ENCODE data around the gene SLC49A4.
"Not testable (repeated sequence)": the region's sequence is repeated elsewhere in the genome, so short reads cannot be mapped to it uniquely, and the experiment has no call there.

Gene SLC49A4, protein sequence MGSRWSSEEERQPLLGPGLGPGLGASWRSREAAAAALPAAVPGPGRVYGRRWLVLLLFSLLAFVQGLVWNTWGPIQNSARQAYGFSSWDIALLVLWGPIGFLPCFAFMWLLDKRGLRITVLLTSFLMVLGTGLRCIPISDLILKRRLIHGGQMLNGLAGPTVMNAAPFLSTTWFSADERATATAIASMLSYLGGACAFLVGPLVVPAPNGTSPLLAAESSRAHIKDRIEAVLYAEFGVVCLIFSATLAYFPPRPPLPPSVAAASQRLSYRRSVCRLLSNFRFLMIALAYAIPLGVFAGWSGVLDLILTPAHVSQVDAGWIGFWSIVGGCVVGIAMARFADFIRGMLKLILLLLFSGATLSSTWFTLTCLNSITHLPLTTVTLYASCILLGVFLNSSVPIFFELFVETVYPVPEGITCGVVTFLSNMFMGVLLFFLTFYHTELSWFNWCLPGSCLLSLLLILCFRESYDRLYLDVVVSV

DNA sequence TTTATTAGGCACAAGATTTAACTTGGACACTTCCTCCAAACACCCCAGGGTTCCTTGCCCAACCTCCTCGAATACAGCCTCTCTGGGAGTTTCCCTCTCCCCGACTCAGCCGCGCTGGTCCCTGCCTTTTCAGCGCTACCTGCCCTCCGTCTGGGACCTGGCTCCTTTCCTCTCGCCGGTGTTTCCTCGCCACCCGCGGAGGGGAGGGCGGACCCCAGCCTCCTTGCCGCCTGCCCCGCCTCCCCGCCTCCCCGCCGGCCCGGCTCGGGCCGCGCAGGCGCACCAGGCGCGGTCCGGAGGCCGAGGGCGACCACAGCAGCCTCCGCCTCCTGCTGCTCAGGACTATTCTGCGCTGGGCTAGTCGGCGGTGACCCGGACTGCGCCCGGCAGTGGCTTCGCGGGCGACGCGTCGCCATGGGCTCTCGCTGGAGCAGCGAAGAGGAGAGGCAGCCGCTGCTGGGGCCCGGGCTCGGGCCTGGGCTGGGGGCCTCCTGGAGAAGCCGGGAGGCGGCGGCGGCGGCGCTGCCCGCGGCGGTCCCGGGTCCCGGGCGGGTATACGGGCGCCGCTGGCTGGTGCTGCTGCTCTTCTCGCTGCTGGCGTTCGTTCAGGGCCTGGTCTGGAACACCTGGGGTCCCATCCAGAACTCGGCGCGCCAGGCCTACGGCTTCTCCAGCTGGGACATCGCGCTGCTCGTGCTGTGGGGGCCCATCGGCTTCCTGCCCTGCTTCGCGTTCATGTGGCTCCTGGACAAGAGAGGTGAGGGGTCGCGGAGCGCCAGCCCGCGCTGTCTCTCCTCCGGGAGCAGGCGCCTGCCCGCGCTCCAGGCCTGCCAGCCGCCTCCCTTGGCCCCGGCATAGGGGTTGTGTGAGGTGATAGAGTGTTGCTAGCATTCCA, at the start of gene SLC49A4:
Gene SLC49A4, plus strand, starts transcription at position 291 of the 895 bp plus-strand sequence. Its CDS starts 124 bp downstream, at position 415.
- no peak for DNase-seq

DNA sequence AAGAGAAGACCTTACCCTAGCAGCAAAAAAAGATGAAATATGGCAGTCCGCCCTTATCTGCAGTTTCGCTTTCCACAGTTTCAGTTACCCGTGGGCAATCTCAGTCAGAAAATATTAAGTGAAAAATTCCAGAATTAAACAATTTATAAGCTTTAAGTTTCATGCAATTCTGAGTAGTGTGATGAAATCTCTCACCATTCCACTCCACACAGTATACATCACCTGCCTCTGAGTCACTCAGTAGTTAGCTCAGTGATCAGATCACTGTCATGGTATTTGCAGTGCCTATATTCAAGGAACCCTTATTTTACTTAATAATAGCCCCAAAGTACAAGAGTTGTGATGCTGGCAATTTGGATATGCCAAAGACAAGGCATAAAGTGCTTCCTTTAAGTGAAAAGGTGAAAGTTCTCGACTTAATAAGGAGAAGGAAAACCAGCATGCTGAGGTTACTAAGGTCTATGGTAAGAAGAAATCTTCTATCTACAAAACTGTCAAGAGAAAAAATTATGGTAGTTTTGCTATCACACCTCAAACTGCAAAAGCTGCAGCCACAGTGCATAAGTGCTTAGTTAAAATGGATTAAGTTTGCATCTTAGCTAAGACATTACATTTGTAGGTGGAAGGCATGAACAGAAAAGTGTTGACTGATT, 49.4 kb upstream of the SLC49A4 start:
- DNase-seq = no peak

DNA sequence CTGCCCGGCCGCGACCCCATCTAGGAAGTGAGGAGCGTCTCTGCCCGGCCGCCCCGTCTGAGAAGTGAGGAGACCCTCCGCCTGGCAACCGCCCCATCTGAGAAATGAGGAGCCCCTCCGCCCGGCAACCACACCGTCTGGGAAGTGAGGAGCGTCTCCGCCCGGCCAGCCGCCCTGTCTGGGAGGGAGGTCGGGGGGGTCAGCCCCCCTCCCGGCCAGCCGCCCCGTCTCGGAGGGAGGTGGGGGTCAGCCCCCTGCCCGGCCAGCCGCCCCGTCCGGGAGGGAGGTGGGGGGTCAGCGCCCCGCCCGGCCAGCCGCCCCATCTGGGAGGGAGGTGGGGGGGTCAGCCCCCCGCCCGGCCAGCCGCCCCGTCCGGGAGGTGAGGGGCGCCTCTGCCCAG, 47.6 kb upstream of the SLC49A4 start:
- DNase-seq = not testable (repeated sequence)

DNA sequence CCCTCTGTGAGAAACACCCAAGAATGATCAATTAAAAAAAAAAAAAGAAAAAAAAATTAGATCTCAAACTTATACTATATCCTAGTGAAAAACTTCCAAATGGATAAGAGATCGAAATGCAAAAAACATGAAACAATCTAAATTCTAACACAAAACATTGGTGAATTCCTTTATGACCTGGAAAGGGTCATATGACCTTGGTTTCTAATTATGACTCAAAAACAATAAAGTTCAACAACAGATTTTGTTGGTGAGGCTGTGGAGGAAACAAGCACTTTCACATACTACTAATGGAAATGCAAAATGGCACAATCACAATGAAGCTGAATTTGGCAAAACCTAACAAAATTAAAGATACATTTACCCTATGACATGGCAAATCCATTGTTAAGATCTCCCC, 46.5 kb upstream of the SLC49A4 start:
- DNase-seq = no peak

DNA sequence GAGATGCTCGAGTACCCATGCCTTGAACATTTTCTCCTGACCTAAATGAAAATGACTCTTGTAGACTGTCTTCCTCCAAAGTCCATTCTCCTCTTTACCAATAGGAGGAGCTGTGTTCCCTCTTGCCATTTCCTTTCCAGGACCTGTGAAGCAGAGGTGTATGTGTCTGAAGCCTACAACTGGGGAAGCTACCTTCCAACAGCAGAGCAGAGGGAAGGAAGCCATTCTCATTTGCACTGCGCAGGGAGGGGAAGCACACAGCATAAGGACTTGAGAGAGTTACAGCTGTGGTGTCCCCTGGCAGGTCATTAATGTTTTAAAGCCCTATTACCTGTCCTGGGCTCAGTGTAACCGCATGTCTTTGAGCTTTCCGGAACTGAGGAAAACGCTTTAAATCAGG, 39.9 kb upstream of the SLC49A4 start:
- no peak for DNase-seq

DNA sequence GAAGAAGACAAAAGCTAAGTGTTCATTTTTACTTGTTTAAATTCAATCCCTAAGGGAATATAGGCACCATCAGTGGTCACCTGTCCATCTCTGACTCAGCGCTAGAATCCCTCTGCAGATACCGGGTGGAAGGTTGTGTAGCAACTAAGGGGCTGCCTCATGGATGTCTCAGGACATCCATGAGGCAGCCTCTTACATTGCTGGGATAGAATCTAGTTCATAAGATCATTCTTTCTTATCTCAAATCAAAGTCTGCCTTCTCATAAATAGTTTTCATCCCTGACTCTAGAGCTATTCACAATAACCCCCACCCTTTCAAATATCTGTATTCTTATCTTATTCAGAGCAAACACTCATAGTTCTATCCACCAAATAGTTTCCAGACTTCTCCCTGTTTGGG, 39.4 kb upstream of the SLC49A4 start:
- no peak for DNase-seq

DNA sequence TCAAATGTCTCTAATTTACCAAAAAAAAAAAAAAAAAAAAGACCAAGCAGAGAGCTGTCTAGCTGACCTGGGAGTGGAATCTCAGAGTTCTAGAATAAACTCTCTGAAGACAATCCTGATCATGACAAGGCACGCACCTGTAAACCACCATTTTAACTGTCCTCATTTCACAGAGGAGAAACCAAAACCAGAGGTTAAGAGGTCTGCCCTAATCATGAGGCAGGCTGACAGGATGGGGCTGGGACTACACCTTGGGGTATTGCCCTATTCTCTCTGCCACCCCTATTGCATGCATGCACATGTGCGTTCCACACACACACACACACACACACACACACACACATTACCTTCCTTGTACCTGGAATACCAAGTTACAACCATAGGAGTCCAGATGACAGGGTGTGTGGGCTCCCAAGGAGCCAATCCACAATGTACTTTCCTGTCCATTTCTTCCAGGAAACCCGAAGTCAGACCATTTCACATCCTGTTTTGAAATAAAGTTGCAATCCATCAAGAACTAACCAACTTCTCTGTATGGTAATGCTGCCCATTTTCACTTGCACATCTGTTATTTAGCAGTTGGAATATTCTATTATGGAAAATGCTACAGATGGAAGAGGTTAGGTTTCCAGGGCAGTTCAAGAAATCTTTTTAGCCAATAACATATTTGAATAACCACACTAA, 35.9 kb upstream of the SLC49A4 start:
- no peak for DNase-seq

DNA sequence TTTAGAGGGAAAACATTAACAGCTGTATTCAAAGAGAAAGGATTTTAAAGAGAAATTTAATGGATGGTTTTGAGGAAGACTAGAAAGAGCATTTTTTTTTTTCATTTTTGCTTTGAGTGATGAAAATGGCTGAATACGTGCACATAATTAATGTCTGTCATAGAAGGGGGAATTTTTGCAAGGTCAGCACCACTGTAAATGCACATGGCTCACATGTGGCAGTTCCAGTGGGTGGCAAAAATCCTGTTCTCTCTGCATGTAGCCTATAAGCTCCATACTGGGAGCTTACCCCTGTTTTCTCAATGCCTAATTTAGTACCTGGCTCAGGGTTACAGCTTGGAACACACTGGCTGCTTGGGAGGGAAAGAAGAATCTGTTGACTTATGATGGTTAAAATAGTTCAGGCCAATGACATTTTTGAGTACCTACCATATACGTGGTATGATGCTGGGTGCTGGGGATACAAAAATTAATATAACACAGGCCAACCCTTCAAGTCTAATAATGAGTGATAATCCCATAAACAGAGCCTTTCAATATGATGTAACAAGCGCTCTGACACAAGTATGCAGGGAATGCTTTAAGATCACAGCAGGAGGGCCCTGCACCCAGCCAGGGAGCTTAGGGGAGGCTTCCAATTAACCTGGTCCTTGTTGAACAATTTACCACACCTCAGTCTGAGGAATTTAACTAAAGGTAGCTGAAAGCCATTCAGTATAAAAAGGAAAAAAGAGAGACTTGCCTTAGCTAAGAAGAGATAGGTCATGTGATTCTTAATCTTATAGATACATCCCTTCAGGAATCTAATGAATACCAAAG, 34.2 kb upstream of the SLC49A4 start:
- DNase-seq = no peak

DNA sequence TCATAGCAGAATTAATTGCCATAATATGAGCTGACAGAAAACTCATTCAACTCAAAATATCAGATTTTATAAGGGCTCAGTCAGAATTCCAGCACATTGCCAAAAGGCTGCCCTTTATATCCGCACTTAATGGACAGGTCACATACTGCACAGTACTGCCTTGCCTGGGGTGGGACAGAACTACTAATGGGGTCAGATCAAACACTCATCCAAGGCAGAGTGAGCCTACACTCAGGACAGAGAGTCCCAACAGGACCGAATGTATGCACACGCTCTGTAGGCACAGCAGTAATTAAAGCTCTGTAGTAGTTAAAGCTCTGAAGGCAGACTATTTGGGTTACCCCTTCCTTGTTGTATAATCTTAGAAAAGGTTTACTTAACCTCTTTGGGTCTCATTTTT, 28.4 kb upstream of the SLC49A4 start:
- no peak for DNase-seq

DNA sequence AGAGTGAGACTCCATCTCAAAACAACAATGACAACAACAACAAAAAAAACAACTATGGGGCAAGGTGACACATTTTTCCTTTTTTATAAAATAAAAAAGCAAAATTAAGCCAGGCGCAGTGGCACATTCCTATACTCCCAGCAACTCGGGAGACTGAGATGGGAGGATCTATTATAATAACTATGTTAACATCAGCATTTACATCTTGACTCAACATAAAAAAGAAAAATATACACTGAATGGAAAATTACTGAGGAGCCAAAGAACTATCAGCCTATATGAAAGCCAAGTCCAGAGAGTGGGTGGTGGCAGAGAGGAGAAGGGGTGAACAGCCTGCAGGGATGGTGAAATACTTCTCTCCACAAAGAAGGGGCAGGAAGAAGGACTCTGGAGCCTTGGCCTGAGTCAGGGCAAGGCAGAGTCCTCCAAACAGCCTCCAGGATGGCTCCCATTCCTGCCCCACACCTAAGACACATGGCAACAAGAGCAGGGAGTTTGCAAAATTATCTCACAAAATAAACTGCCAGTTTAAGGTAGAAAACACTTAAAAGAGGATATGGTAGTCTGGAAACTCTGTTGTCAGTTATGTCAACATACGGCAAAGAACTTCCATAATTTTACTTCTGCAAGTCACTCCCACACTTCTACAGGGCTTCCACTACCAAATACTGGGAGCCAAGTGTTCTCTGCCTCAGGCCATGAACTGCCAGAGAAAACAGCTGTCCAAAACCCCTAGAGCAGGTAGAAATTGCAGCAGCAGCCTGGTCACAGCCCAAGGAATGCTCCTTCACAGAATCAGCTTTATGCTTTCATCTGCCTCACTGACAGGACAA, 27.1 kb upstream of the SLC49A4 start:
- DNase-seq = no peak

DNA sequence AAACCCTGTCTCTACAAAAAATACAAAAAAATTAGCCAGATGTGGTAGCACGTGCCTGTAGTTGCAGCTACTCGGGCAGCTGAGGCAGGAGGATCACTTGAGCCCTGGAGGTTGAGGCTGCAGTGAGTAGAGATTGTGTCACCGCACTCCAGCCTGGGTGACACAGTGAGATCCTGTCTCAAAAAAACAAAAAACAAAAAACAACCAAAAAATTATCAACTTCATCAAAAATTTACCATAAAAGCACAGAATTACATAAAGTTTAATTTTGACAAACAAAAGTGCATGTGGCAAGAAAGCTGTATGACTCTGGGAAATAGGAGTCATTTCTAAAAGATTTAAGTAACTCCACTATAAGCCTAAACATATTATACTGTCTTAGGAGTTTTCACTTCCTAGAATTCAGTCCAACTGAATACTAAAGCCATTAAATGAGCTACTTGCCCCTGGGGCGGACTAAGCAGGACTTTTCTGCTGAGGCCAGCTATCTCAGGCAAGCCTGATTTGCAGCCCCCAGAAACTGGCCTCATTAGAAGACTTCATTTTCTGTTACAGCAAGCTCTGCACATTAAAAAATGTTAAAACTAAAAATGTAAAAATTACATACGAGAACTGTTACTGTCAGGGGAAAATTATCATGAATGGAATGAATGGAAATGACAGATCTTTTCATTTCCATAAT, 24.2 kb upstream of the SLC49A4 start:
- DNase-seq = no peak

DNA sequence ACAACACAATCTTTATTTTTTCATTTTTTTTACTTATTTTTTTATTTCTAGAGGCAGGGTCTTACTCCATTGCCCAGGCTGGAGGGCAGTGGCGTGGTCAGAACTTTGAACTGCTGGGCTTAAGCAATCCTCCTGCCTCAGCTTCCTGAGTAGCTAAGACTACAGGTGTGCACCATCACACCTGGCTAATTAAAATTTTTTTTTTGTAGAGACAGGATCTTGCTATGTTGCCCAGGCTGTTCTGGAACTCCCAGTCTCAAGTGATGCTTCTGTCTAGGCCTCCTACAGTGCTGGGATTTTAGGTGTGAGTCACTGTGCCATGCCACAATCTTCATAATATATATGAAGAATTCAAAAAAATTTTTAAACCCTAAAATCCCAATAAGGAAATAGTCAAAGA, 22.0 kb upstream of the SLC49A4 start:
- no peak for DNase-seq

DNA sequence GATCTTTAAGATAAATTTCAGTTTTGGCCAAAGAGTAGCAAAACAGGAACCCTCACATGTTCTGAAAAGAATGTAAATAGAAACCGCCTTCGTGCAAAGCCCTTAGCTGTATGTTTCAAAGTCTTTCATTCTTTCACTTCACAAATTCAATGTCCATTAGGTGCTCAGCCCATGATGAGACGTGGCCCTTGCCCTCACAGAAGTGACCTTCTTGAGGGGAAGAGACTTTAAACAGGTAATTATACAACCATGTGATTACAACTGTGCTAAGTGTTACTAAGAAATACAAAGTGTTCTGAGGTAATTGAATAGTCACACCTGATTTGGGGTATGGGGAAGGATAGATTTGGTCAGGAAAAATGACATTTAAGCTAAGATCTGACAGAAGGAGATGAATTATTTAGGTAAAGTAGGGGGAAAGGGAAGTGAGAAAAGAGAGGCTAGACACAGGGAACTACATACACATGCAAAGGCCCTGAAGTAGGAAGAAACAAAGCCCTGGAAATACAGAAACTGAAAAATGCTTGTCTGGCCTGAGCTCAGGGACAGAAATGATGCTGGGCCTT, 20.8 kb upstream of the SLC49A4 start:
- DNase-seq = no peak

DNA sequence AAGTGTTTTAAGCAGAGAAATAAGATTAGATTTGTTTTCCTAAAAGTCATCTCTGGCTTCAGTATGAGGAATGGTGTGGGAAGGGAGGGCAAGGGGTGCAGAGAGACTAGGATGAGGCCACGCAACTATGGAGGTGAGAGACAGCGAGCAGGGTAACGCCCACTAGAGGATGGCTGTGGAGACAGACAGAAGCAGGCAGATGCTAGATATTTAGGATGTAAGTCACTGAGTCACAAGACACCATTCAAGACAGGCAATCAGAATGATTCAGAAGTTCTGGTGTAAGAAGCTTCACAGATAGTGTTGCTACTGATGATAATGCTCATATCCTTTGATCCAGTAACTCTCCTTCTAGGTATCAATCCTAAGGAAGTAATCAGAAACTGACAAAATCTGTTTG, 20.3 kb upstream of the SLC49A4 start:
- no peak for DNase-seq

DNA sequence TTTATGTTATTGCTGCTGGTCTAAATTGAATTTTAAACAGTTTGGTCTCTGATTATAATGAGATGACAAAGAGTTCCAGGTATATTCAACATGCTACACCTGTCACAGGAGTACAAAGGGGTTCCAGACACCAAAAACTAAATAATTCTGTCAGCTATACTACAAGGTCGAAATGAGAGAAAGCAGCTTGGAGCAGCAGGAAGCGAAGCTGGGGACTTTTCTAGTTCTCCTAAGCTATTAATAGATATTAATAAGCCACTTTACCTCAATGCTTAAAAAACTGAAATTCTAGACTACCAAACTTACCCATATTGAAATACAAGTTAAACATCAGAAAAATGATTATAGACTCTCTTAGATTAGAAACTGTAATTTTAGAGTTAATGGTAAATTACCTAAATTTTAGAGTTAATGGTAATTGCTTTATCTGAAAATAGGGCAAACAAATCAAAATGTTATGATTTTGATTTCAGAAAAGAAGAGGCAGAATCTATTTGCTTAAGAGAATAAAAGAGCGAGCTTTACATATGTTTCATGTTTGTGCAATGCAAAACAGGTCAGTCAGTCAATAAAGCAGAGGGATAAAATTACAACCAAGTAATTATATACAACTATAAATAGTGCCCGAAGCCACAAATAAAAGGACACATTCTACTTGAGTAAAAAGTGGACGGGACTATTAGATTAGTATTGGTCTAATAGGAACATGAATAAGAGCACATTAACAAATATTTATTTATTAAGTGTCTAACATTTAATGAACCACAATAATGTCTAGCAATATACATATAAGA, 18.0 kb upstream of the SLC49A4 start:
- no peak for DNase-seq

DNA sequence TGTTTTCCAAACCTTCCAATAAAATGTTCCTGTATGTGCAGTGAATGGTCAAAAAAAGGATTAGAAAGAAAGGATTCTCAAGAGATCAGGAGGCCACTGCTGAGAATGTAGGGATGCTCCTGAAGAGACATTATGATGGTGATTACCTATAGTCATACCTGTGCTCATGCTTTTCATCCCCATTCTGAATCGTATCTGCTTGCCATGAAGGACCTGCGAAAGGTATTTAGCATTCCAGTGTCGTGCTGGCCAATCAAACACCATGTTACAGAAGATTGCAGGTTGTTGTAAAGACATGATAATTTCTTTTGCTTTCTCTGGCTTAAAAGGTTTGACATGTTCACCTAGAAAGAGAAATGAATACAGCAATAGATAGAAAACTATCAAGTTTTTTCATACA, 17.3 kb upstream of the SLC49A4 start:
- no peak for DNase-seq

DNA sequence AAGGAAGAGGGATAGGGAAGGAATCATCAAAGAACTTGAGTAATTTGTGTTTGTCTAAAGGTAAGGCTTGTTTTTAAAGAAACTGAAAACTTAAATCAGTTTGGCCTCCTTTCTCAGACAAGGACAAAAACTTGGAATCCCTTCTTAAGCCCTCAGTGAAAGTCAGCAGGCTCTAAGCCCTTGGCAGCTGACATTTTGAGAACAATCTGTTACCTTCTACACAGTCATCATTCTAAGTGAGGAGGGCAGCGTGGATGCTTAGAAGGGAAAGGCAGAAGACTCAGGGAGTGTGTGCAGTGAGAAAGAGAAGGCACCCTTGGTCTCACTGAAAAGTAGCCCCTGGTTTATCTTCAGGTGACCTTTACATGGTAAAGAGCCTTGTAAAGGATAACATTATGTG, 12.1 kb upstream of the SLC49A4 start:
- no peak for DNase-seq

DNA sequence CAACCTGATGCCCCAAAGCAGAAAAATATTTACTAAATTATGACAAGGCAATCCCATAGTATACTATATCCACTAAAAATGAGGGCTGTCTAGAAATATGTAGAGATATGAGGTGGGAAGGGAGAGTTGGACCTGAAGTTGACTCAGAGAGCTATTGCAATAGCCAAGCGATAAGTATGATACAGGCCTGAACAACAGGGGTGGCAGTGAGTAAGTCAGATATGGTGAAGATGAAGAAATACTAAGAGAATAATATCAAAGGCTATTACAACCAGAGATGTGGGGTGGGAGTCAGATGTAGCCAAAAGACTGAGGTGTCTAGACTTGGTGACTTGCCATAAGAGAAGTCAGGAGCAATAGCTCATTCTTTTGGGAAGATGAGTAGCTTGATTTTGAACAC, 10.4 kb upstream of the SLC49A4 start:
- DNase-seq = no peak

DNA sequence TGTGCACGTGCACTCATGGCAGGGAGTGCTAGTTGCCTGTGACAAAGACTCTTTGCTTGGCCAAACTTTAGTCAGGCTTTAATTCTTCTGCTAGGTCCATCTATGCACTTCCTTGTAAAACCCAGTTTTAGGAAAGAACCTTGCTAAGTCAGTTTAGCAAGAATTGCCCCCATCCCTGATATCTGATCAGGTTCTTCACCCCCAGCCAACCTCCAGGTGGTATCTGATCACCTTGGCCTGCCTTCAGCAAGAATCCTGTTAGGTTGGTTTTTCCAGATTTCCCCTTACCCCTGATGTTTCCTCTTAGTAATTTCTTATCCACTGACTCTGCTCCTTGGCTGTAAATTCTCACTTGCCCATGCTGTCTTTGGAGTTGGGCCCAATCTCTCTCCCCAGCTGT, 9.6 kb upstream of the SLC49A4 start:
- DNase-seq = no peak

Data from T1000 (cell line).